HG02981 (cell line): ENCODE results near the gene PLSCR3.

Source experiments
- ATAC-seq: cut with Tn5 transposase; IDR thresholded peaks from one replicate; pipeline ENCODE4 v1.9.1; 2021; ENCODE audit warnings: mild to moderate bottlenecking, moderate library complexity; ENCODE audit not compliant: unreplicated experiment

The PLSCR3 gene

GRCh38 chr17:7351665-7352502, 42.4 kb downstream of the PLSCR3 start, which contains the start of gene KCTD11:
Gene KCTD11 (plus strand): TSS chr17:7352162.
- ATAC-seq, result peak; percentile 56

DNA sequence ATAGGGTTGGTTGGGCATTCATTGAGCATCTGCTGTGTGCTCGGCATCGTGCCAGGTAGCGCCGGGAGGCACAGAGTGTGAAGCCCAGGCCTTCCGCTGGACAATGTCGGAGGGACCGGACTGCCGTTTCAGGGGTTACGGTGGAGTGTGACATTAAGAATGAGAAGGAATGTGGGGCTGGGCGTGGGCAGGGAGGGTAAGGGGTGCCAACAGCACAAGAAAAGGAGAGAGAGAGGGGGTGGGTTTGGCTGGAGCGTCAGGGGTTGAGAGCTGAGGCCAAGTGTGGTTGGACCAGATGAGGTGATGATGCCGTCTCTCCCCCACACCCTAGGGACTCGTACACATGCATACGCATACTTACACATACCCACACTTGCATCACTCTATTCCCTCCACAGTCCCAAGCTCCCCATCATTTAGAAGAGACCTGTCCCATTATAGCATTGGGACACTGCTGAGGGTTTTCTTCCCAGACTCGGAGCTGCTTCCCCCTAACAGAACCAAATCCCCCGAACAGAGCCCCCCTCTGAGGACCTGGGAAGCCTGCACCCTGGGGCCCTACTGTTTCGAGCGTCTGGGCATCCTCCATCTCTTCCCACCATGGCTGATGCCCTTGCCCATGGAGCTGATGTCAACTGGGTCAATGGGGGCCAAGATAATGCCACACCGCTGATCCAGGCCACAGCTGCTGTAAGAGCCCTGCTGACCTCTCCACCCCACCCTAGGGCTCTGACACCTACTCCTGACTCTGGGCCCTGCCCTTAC, 45.7 kb downstream of the PLSCR3 start:
- no peak for ATAC-seq

DNA sequence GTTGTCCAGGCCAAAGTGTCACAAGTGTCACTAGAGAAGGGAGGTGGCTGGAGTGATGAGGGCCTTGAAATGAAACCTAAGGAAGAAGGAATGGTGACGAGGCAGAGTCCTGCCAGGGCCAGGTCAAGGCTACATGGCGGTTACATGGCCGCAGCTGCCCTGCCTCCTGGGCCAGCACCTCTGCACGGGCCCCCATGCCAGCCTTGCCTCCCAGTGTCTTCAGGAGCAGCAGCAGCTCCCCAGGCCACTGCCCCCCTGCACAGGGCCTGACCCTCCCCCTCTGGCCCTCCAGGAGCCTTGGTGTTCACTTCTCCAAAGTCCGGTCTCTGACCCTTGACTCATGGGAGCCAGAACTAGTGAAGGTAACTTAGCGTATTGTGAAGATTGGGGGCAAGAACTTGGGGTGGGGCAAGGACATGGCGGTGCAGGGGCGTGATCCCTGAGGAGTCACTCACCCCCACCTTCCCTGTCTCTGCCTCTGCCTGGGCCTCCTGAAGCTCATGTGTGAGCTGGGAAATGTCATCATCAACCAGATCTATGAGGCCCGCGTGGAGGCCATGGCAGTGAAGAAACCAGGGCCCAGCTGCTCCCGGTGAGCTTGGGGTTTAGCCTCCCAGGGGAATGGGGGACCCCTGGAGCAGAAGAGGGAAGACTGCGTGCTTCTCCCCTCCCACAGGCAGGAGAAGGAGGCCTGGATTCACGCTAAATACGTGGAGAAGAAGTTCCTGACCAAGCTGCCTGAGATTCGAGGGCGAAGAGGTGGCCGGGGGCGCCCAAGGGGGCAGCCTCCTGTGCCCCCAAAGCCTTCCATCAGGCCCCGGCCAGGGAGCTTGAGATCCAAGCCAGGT, 46.5 kb downstream of the PLSCR3 start:
- ATAC-seq, result no peak

GRCh38 chr17:7346761-7347614, 47.3 kb downstream of the PLSCR3 start:
- ATAC-seq, result no peak

DNA sequence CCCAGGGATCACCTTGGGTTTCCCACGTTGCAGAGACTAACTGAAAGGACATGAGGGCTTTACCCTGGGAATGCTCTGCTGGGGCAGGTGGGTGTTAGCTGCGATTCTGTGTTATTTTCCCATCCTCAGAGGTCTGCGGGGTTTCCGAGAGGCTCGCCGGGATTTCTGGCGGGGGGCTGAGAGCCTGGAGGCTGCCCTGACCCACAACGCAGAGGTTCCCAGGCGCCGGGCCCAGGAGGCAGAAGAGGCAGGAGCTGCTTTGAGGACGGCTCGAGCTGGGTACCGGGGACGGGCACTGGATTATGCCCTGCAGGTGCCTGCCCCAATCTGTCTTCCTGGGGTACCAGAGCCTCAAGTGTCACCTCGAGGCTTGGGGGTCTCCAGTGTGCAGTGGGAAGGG, 51.1 kb downstream of the PLSCR3 start:
- ATAC-seq, result no peak

DNA sequence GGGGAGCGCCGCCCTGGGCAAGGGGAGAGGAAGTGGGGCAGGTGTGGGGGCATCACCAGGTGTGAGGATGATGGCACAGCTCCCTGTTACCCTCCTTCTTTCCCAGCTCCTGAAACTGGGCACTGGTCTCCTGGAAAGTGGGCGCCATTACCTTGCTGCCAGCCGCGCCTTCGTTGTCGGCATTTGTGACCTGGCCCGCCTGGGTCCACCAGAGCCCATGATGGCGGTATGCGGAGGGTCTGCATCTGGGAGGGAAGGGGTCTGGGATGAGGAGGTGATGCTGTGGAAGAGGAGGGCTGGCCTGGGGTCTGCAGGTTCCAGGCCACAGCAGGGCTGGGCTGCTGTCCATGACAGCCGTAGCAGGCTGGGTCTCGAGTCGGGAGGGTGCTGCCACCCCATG, 52.5 kb downstream of the PLSCR3 start:
- ATAC-seq, result no peak

- ATAC-seq, result no peak
These were observed 54.1 kb downstream of the PLSCR3 start for GRCh38 chr17:7340179-7340578.
